NCI-H2196 treated with DMSO at 0.1 percent for 48 hours (cell line): ENCODE data around the gene MIA.
"Not testable (repeated sequence)": the region's sequence is repeated elsewhere in the genome, so short reads cannot be mapped to it uniquely, and the experiment has no call there.

ENCODE experiments used
- DNase-seq: peaks from one replicate; lab custom pipeline; 2025; ENCODE audit not compliant: unreplicated experiment; lab: John Stamatoyannopoulos, UW

MIA gene

DNA sequence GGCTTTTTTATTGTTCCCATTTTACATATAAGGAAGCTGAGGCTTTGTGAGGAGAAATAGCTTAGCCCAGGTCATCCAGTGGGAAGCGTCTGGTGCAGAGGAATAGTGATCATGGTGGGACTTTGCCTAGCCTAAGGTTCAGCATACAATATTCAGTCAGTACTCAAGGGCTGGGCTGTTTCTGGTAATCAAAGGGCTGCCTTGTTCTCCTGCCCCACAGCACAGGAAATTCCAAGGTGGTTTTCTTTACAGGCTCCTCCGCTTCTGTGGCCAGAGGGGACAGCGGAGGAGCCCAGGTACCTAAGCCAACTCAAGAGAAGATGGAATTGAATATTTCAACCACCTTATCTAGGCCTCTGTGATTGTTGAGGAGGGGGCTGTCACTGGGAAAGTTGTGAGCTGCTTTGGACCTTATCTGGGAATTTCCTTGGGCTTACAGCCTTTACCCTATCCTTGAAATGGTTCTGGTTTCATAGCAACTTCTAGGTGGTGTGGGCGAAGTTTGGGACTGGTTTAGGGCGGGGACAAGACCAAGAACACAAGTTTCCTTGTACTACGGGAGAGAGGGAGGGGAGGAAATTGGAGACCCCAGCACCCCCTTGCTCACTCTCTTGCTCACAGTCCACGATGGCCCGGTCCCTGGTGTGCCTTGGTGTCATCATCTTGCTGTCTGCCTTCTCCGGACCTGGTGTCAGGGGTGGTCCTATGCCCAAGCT, at the start of gene MIA:
Gene MIA (plus strand): TSS at position 606 of the 716 bp plus-strand sequence. CDS start 22 bp downstream, at position 628.
- no peak for DNase-seq

- no peak for DNase-seq
Observed at GRCh38 chr19:40726279-40726678, 49.0 kb upstream of the MIA start.

GRCh38 chr19:40730065-40730464, 45.3 kb upstream of the MIA start:
- not testable (repeated sequence) for DNase-seq

GRCh38 chr19:40732304-40732703, 43.0 kb upstream of the MIA start:
- DNase-seq: not testable (repeated sequence)

DNA sequence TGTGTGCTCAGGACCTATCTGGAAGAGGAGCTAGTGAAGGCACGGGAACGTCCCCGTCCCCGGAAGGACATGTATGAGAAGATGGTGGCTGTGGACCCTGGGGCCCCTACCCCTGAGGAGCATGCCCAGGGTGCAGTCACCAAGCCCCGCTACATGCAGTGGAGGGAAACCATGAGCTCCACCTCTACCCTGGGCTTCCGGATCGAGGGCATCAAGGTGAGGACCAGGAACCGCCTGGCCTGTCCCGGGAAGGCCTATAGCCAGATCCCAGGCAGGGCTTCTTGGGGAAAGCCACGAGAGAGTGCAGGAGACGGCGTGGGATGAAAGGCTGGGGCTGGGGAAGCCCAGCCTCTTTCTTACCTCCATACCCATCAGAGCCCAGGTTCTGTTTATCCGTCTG, 42.2 kb upstream of the MIA start:
- DNase-seq: no peak

DNA sequence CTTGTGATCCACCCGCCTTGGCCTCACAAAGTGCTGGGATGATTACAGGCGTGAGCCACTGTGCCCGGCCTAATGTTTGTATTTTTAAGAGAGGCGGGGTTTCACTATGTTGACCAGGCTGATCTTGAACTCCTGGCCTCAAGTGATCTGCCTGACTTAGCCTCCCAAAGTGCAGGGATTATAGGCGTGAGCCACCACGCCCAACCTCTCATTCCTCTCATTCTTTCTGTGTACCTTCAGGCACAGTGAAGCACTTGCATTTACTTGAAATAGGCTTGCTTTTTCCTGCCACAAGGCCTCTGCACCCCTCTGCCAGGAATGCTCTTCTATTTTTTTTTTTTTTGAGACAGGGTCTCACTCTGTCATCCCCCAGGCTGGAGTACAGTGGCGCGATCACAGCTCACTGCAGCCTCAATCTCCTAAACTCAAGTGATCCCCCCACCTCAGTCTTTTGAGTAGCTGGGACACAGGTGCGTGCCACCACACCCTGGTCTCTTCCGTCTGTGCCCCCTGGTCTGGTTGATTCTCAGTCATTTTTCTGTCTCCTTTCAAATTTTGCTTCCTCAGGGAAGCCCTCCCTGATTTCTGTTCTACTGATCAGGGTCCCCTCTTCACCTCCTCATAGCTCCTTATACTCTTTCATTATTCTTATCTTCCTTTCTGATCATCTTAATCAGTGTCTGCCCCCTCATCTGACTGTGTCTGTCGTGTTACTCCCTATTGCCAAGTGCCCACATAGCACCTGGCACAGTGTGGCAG, 40.1 kb upstream of the MIA start:
- no peak for DNase-seq

GRCh38 chr19:40736661-40737060, 38.7 kb upstream of the MIA start:
- DNase-seq: no peak

GRCh38 chr19:40737102-40737644, 38.1 kb upstream of the MIA start:
- no peak for DNase-seq

- DNase-seq: no peak
Observed at GRCh38 chr19:40739030-40739839, 36.1 kb upstream of the MIA start.

DNA sequence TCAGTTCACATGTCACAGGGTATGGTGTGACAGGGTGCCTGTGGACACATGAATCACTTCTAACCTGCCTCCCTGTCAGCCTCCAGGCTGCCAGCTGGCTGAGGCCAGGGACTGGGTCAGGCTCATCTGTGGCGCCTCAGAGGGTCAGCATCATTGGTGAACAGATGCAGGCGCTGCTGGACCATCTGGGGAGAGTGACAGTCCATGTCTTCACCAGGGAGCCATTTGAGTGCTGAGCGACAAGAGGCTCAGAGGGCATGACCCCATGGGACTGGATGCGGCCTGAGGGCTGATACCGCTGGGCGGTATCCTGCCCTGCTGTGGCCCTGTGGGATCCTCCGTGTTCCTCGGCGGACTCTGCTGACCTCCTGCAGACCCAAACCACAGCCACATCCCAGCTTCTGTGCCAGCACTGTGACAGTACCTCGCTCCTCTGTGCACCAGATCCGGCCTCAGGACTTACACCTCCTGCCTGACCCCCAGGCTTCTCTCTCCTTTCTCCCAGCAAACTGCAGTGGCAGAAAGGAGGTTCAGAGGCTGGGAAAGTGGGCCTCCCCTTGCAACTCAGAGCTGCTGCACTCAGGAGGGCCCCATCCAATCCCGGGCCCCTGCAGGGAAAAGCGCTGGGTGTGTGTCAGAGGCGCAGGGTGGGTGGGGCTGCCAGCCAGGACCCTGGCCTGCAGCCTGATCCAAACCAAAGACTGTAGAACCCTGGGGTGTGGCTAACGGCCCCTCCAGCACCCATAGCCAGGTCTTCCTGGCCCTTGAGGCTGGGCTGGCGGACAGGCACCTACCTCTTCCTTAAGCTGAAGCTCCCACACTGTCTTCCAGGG, 35.2 kb upstream of the MIA start:
- no peak for DNase-seq

DNA sequence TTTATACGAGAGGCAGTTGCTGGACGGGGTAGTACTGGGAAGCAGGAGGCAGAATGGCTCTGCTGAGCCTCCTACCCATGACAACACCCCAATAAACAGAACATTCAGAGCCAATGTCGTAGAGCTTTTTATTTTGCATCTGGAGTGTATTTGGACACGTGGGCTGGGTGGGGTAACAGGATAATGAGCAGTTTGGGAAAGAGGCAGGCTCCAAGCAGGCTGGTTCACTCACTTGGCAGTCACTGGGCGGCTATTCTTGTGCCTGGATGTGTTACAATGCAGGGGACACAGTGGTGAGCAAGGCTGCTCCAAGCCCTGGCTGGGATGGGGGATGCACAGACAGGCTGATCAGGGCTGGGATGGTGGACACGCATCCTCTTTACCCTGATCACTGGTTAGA, 34.6 kb upstream of the MIA start:
- no peak for DNase-seq

GRCh38 chr19:40741527-40742390, 33.6 kb upstream of the MIA start:
- no peak for DNase-seq

GRCh38 chr19:40742477-40742876, 32.8 kb upstream of the MIA start:
- DNase-seq: no peak

GRCh38 chr19:40742886-40743285, 32.4 kb upstream of the MIA start:
- no peak for DNase-seq

DNA sequence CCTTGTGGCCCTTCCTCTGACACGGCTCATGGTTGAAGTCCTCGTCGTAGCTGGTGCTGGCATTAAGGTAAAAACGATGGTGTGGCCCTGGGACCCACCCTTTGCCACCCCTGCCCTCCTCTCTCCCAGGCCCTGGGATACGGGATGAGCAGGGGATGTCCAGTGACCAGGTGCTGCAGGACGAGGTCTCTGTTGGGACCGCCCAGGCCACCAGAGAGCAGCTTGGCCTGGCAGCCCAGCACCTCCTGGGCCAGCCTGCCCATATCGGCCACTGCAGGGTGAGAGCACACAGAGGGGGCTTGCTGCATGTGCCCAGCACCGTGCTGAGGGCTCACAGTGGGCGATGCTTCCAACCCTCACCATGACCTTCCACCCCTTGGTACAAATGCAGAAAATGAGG, 31.4 kb upstream of the MIA start:
- DNase-seq: no peak

GRCh38 chr19:40744554-40745401, 30.5 kb upstream of the MIA start:
- no peak for DNase-seq

- DNase-seq: no peak
Observed at GRCh38 chr19:40745402-40745780, 29.9 kb upstream of the MIA start.

- DNase-seq: no peak
Observed at GRCh38 chr19:40747536-40747935, 27.8 kb upstream of the MIA start.
